H1 (cell line): ENCODE data around the gene CXXC5. TPM values are rescaled to one million over a fixed set of nuclear protein-coding genes. Genes with fewer than 3 reads are reported as not detected.

ENCODE experiments used
- HDAC6 ChIP-seq: IDR thresholded peaks from one replicate; pipeline ENCODE4 v1.7.1; 2012; ENCODE audit warnings: low read depth, mild to moderate bottlenecking, inconsistent platforms, low read length, moderate library complexity
- KDM4A ChIP-seq: IDR thresholded peaks from one replicate; pipeline ENCODE4 v1.7.1; 2012; ENCODE audit warnings: low read depth, mild to moderate bottlenecking, moderate library complexity, low read length, inconsistent platforms; ENCODE audit not compliant: severe bottlenecking
- TAF1 ChIP-seq: IDR thresholded peaks from 2 replicates; pipeline ENCODE4 v1.6.1; 2011; ENCODE audit warnings: mild to moderate bottlenecking, low read depth, low read length
- TAF7 ChIP-seq: optimal IDR thresholded peaks from 2 replicates; pipeline ENCODE3; 2011; ENCODE audit warnings: low read depth, mild to moderate bottlenecking, inconsistent platforms, low read length, moderate library complexity, borderline replicate concordance
- polyA plus RNA-seq, 7 experiments: library from polyadenylated mRNA; depleted of rRNA in 3 of 7; stranded (reverse) in 5 of 7; unstranded in 2 of 7; fragments of >200 nt in 5 of 7; fragments of 200-250 nt in 2 of 7; gene quantifications; 1 replicate in 5 of 7; 2 replicates in 1 of 7; 4 replicates in 1 of 7; pipeline versions ENCODE4 v1.2.1 to v1.2.3, GENCODE V29; 2011 to 2013; ENCODE audit warnings: missing spikeins in 2 of 7, mixed read lengths in 2 of 7
- total RNA-seq: library from RNA; stranded (reverse); fragmentation: NEBNext Ultra II Directional; extraction: Animal tissue kit (Norgen Biotek cat#: 25700); gene quantifications from 2 replicates; pipeline ENCODE4 v1.2.1, GENCODE V29; 2021

The CXXC5 gene
- total and polyA plus RNA-seq, 2 of the 8 experiments (the other 6 are each of a cell fraction or from before 2014, with no cell fraction given) = 61.4 to 74.0 TPM

GRCh38 chr5:139686356-139686705 lies 38.2 kb downstream of the CXXC5 start (continued):
- TF ChIP-seq TAF7 = no peak
- no peak for TF ChIP-seq KDM4A
- no peak for TF ChIP-seq HDAC6
- TF ChIP-seq TAF1 = no peak
